Esophagus squamous epithelium (tissue), 4 donors: ENCODE results near the gene CSTF1.
"Not testable (repeated sequence)": the region's sequence is repeated elsewhere in the genome, so short reads cannot be mapped to it uniquely, and the experiment has no call there.

Experiments
- POLR2A ChIP-seq, 4 donors: fragments of 450-650 bp; IDR thresholded peaks; one replicate each; pipeline ENCODE4 v1.6.1; 2017; ENCODE audit warnings: antibody characterized with exemption in 4 of 4, mild to moderate bottlenecking in 4 of 4, moderate library complexity in 3 of 4
- TF ChIP-seq, protein P1 (sequence below), 6 experiments: fragments of 450-650 bp in 4 of 6; fragments of 200-600 bp in 2 of 6; sonication (generic) in 2 of 6; IDR thresholded peaks; one replicate each; pipeline ENCODE4 v1.5.1; 2016 to 2019; ENCODE audit warnings: antibody characterized with exemption in 6 of 6, mild to moderate bottlenecking in 4 of 6, moderate library complexity in 4 of 6

DNA sequence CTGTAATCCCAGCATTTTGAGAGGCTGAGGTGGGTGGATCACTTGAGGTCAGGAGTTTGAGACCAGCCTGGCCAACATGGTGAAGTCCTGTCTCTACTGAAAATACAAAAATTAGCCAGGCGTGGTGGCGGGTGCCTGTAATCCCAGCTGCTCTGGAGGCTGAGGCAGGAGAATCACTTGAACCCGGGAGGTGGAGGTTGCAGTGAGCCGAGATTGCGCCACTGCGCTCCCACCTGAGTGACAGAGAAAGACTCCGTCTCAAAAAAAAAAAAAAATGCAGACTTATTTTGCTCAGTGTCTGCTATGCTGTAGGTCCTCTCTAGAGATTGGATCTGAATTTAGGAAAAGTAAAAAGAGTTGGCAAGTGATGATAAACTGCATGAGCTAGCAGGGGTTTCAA is 18.8 kb downstream of the CSTF1 start:
- TF ChIP-seq, protein P1, sequence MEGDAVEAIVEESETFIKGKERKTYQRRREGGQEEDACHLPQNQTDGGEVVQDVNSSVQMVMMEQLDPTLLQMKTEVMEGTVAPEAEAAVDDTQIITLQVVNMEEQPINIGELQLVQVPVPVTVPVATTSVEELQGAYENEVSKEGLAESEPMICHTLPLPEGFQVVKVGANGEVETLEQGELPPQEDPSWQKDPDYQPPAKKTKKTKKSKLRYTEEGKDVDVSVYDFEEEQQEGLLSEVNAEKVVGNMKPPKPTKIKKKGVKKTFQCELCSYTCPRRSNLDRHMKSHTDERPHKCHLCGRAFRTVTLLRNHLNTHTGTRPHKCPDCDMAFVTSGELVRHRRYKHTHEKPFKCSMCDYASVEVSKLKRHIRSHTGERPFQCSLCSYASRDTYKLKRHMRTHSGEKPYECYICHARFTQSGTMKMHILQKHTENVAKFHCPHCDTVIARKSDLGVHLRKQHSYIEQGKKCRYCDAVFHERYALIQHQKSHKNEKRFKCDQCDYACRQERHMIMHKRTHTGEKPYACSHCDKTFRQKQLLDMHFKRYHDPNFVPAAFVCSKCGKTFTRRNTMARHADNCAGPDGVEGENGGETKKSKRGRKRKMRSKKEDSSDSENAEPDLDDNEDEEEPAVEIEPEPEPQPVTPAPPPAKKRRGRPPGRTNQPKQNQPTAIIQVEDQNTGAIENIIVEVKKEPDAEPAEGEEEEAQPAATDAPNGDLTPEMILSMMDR (IDR thresholded peaks at IDR 0.05) = not testable (repeated sequence)
- TF ChIP-seq POLR2A (IDR thresholded peaks at IDR 0.05) = not testable (repeated sequence)
